Kidney glomerular epithelial cell (primary cell): ENCODE measurements around the gene CDKN1A.
"Not testable (repeated sequence)": the region's sequence is repeated elsewhere in the genome, so short reads cannot be mapped to it uniquely, and the experiment has no call there.

Experiments
- DNase-seq: peaks from one replicate; lab custom pipeline; 2025; lab: John Stamatoyannopoulos, UW

The CDKN1A gene

GRCh38 chr6:36695414-36695813 lies 16.9 kb downstream of the CDKN1A start:
- DNase-seq, result no peak

- no peak for DNase-seq
Observed at GRCh38 chr6:36697481-36697903, 19.0 kb downstream of the CDKN1A start, which contains the start of gene RAB44. Gene RAB44, plus strand, starts transcription at chr6:36697826. Its CDS starts 6,410 bp downstream, at chr6:36704236.

GRCh38 chr6:36698196-36698595 lies 19.7 kb downstream of the CDKN1A start:
- no peak for DNase-seq

GRCh38 chr6:36698871-36699271 lies 20.4 kb downstream of the CDKN1A start:
- DNase-seq, result no peak

- no peak for DNase-seq
Observed at GRCh38 chr6:36699348-36699747, 20.8 kb downstream of the CDKN1A start.

GRCh38 chr6:36700071-36700812 lies 21.7 kb downstream of the CDKN1A start:
- DNase-seq, result no peak

GRCh38 chr6:36700831-36701230 lies 22.3 kb downstream of the CDKN1A start:
- no peak for DNase-seq

- no peak for DNase-seq
Observed at GRCh38 chr6:36701401-36701991, 23.0 kb downstream of the CDKN1A start.

GRCh38 chr6:36702656-36703055 lies 24.1 kb downstream of the CDKN1A start:
- DNase-seq, result no peak

GRCh38 chr6:36703081-36703606 lies 24.6 kb downstream of the CDKN1A start:
- DNase-seq, result no peak

GRCh38 chr6:36703982-36704381 lies 25.5 kb downstream of the CDKN1A start:
- DNase-seq, result no peak

- not testable (repeated sequence) for DNase-seq
Observed at GRCh38 chr6:36704961-36705577, 26.6 kb downstream of the CDKN1A start.

- DNase-seq, result no peak
Observed at GRCh38 chr6:36706339-36706738, 27.8 kb downstream of the CDKN1A start.

- no peak for DNase-seq
Observed at GRCh38 chr6:36712816-36713215, 34.3 kb downstream of the CDKN1A start.

- DNase-seq, result no peak
Observed at GRCh38 chr6:36713846-36714245, 35.3 kb downstream of the CDKN1A start.

- no peak for DNase-seq
Observed at GRCh38 chr6:36714511-36714910, 36.0 kb downstream of the CDKN1A start.

- no peak for DNase-seq
Observed at GRCh38 chr6:36715469-36715868, 37.0 kb downstream of the CDKN1A start.

- no peak for DNase-seq
Observed at GRCh38 chr6:36716476-36717093, 38.1 kb downstream of the CDKN1A start.

- DNase-seq, result no peak
Observed at GRCh38 chr6:36717231-36717825, 38.8 kb downstream of the CDKN1A start.

GRCh38 chr6:36717871-36718540 lies 39.5 kb downstream of the CDKN1A start:
- no peak for DNase-seq

- no peak for DNase-seq
Observed at GRCh38 chr6:36718560-36718959, 40.0 kb downstream of the CDKN1A start.

GRCh38 chr6:36719126-36719525 lies 40.6 kb downstream of the CDKN1A start:
- DNase-seq, result no peak
